ENCODE results near the gene LMNTD1. TPM values are rescaled to one million over a fixed set of nuclear protein-coding genes. Genes with fewer than 3 reads are reported as not detected.
A peak's percentile ranks its signal among the peaks of the same experiment; 100 is the strongest.

The LMNTD1 gene
- total RNA-seq, 1 donor from 2014 or later = not detected

- Mint-ChIP-seq H3K4me3 (ENCODE audit: unreplicated experiment) (no peak overlapping the region), H3K4me1 (ENCODE audit: unreplicated experiment) (no peaks in the 10 kb centered on the region), H3K9me3 (ENCODE audit: unreplicated experiment) (no peaks in the 10 kb centered on the region), H3K36me3 (ENCODE audit: low read depth, unreplicated experiment) (no peaks in the 10 kb centered on the region), H3K27me3 (ENCODE audit: unreplicated experiment) (peaks cover under 1% of the 10 kb centered on the region), H3K27ac (ENCODE audit: unreplicated experiment) (no peak overlapping the region)
- no peak for TF ChIP-seq CTCF (IDR thresholded peaks at IDR 0.05; ENCODE audit: unreplicated experiment)
- DNase-seq (ENCODE audit: low spot score) = no peak
Measured at GRCh38 chr12:25573346-25573745, 20.3 kb upstream of the LMNTD1 start.

- Mint-ChIP-seq H3K9me3 (ENCODE audit: unreplicated experiment) (no peaks in the 10 kb centered on the region), H3K27me3 (ENCODE audit: unreplicated experiment) (peaks cover 2% of the 10 kb centered on the region), H3K4me3 (ENCODE audit: unreplicated experiment) (no peak overlapping the region), H3K36me3 (ENCODE audit: low read depth, unreplicated experiment) (peaks cover 3% of the 10 kb centered on the region), H3K4me1 (ENCODE audit: unreplicated experiment) (no peaks in the 10 kb centered on the region), H3K27ac (ENCODE audit: unreplicated experiment) (no peak overlapping the region)
- TF ChIP-seq CTCF (IDR thresholded peaks at IDR 0.05; ENCODE audit: unreplicated experiment) = no peak
- no peak for DNase-seq (ENCODE audit: low spot score)
Measured at GRCh38 chr12:25570418-25570817, 17.3 kb upstream of the LMNTD1 start.

- no peak overlapping the region for H3K4me3 Mint-ChIP-seq (ENCODE audit: unreplicated experiment)
- H3K27ac Mint-ChIP-seq (ENCODE audit: unreplicated experiment) = no peak overlapping the region
- no peaks in the 10 kb centered on the region for H3K9me3 Mint-ChIP-seq (ENCODE audit: unreplicated experiment)
- H3K36me3 Mint-ChIP-seq (ENCODE audit: low read depth, unreplicated experiment) = peaks cover 3% of the 10 kb centered on the region
- peaks cover 5% of the 10 kb centered on the region for H3K27me3 Mint-ChIP-seq (ENCODE audit: unreplicated experiment)
- DNase-seq (ENCODE audit: low spot score) = no peak
- H3K4me1 Mint-ChIP-seq (ENCODE audit: unreplicated experiment) = no peaks in the 10 kb centered on the region
- TF ChIP-seq CTCF (IDR thresholded peaks at IDR 0.05; ENCODE audit: unreplicated experiment) = no peak
Measured at GRCh38 chr12:25566202-25566949, 13.3 kb upstream of the LMNTD1 start.

- no peak for TF ChIP-seq CTCF (IDR thresholded peaks at IDR 0.05; ENCODE audit: unreplicated experiment)
- Mint-ChIP-seq H3K27me3 (ENCODE audit: unreplicated experiment) (peaks cover 3% of the 10 kb centered on the region), H3K4me1 (ENCODE audit: unreplicated experiment) (no peaks in the 10 kb centered on the region), H3K4me3 (ENCODE audit: unreplicated experiment) (no peak overlapping the region), H3K9me3 (ENCODE audit: unreplicated experiment) (no peaks in the 10 kb centered on the region), H3K36me3 (ENCODE audit: low read depth, unreplicated experiment) (no peaks in the 10 kb centered on the region), H3K27ac (ENCODE audit: unreplicated experiment) (no peak overlapping the region)
- DNase-seq (ENCODE audit: low spot score) = no peak
Measured at GRCh38 chr12:25558586-25558985, 5.5 kb upstream of the LMNTD1 start.

GRCh38 chr12:25557830-25558436 lies 4.8 kb upstream of the LMNTD1 start:
- H3K4me1 Mint-ChIP-seq (ENCODE audit: unreplicated experiment) = no peaks in the 10 kb centered on the region
- no peak overlapping the region for H3K4me3 Mint-ChIP-seq (ENCODE audit: unreplicated experiment)
- peak; percentile 67 for TF ChIP-seq CTCF (IDR thresholded peaks at IDR 0.05; ENCODE audit: unreplicated experiment)
- H3K27me3 Mint-ChIP-seq (ENCODE audit: unreplicated experiment) = peaks cover 3% of the 10 kb centered on the region
- DNase-seq (ENCODE audit: low spot score) = peak; percentile 15
- H3K9me3 Mint-ChIP-seq (ENCODE audit: unreplicated experiment) = no peaks in the 10 kb centered on the region
- no peak overlapping the region for H3K27ac Mint-ChIP-seq (ENCODE audit: unreplicated experiment)
- no peaks in the 10 kb centered on the region for H3K36me3 Mint-ChIP-seq (ENCODE audit: low read depth, unreplicated experiment)

Measured in endothelial cell (in vitro differentiated cells).